Nephron progenitor cell (in vitro differentiated cells): ENCODE measurements around the gene MCM7.
A peak's percentile ranks its signal among the peaks of the same experiment; 100 is the strongest.
"Not testable (repeated sequence)": the region's sequence is repeated elsewhere in the genome, so short reads cannot be mapped to it uniquely, and the experiment has no call there.

Experiments
- DNase-seq: peaks from one replicate; pipeline ENCODE4 v3.0.0; 2021
- H3K27ac Mint-ChIP-seq: 2 replicates; pipeline ENCODE4 v1.8.0; 2021; ENCODE audit warnings: mild to moderate bottlenecking, moderate library complexity, mixed read lengths
- H3K27me3 Mint-ChIP-seq: 2 replicates; pipeline ENCODE4 v1.8.0; 2021; ENCODE audit warnings: mild to moderate bottlenecking, low read depth, mixed read lengths; ENCODE audit not compliant: poor library complexity
- H3K36me3 Mint-ChIP-seq: 2 replicates; pipeline ENCODE4 v1.8.0; 2021; ENCODE audit warnings: low read depth, mixed read lengths
- H3K4me1 Mint-ChIP-seq: 2 replicates; pipeline ENCODE4 v1.8.0; 2021; ENCODE audit warnings: mixed read lengths
- H3K4me3 Mint-ChIP-seq: 2 replicates; pipeline ENCODE4 v1.8.0; 2021; ENCODE audit warnings: mild to moderate bottlenecking, moderate library complexity, mixed read lengths
- H3K9me3 Mint-ChIP-seq: 2 replicates; pipeline ENCODE4 v1.8.0; 2021; ENCODE audit warnings: mild to moderate bottlenecking, moderate library complexity, mixed read lengths
- TF ChIP-seq, protein P1 (sequence below): fragments of 200-600 bp; sonication (generic); IDR thresholded peaks from 2 replicates; pipeline ENCODE4 v1.5.0; 2021; ENCODE audit warnings: antibody characterized with exemption

MCM7 gene

DNA sequence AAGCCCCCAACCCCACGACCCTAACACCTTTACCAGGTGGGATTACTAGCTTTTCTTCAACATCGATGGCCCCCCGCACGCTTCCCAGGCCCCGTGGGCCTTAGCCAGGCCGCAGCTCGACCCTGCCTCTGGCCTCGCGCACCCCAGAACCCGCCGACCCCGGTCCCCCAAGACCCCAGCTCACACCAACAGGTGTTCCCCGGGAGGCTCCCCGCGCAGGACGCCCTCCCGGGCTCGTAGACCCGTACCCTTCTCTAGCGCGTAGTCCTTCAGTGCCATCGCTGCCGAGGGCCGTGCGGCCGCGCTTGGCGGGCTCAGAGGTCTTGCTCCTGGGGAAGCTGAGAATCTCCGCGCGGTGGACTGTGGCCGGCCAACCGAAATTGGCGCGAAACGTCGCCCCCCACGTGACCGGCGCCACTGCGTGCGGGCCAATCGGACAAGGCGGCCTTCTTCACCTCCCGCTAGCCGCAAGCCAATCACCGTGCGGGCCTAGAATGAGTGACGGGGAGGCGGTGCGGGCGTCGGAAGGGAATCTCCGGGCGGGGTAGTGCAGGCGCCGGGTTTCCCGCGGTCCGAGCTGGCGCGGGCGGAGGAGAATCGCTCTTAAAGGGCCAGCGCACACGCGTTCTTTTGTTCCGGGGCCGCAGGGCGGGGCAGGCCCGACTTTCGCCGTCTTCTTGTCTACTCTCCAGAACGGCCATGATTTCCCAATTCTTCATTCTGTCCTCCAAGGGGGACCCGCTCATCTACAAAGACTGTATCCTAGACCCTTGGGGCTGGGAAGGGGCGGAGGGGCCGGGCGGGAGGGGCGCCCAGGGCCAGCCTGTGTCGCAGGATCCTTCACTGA lies at the start of gene MCM7, which contains the start of gene AP4M1:
Gene MCM7, minus strand, starts transcription at position 382 of the 847 bp plus-strand sequence. Its CDS starts 103 bp downstream, at position 279.
Gene AP4M1, plus strand, starts transcription at position 628 of the 847 bp plus-strand sequence. Its CDS starts 72 bp downstream, at position 700.
- Mint-ChIP-seq H3K36me3 (peaks cover 57% of the 10 kb centered on the region), H3K9me3 (no peaks in the 10 kb centered on the region), H3K4me1 (peaks cover 58% of the 10 kb centered on the region), H3K27me3 (peaks cover 13% of the 10 kb centered on the region), H3K27ac (peak within 1 kb of the TSS; percentile 100), H3K4me3 (peak within 1 kb of the TSS; percentile 97)
- DNase-seq: peak; percentile 98
- TF ChIP-seq, protein P1, sequence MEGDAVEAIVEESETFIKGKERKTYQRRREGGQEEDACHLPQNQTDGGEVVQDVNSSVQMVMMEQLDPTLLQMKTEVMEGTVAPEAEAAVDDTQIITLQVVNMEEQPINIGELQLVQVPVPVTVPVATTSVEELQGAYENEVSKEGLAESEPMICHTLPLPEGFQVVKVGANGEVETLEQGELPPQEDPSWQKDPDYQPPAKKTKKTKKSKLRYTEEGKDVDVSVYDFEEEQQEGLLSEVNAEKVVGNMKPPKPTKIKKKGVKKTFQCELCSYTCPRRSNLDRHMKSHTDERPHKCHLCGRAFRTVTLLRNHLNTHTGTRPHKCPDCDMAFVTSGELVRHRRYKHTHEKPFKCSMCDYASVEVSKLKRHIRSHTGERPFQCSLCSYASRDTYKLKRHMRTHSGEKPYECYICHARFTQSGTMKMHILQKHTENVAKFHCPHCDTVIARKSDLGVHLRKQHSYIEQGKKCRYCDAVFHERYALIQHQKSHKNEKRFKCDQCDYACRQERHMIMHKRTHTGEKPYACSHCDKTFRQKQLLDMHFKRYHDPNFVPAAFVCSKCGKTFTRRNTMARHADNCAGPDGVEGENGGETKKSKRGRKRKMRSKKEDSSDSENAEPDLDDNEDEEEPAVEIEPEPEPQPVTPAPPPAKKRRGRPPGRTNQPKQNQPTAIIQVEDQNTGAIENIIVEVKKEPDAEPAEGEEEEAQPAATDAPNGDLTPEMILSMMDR: no peak

DNA sequence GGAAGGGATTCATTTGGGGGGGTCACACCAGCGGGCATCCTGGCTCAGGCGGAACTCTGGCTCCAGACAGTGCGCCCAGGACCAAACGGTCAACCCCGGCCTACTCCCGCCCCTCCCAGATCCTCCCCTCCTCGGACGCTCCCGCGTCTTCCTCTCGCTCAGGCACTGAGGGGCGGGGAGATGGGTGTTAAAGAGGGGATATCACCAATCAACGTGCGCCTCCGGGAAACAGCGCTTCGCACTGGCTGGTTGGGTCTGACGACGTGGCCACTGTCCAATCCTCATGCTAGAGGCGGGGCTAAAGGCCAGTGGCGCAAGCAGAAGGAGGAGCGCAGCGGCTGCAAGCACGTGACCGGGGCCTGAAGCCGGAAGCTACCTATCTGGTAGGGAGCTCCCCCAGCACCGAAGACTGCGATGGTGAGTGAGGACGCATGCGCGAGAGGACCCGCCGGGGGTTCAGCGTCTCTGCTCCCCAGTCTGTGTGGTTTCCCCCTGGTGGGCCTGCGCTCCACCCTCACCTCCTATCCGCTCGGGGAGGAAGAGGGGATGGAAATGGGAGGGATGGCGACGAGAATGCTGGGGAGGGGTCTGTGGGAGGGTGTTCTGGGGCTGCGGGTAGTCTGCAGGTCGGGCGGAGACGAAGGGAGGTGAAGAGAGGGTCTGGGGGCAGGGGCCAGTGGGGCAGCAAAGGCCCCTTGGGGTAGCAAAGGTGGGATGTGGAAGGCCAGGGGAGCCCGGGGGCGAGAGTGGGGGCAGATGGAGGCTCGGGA lies 47.5 kb upstream of the MCM7 start, which contains the start of gene LAMTOR4:
Gene LAMTOR4, plus strand, starts transcription at position 360 of the 770 bp plus-strand sequence. Its CDS starts 55 bp downstream, at position 415.
- peak within 1 kb of the TSS; percentile 93 for H3K4me3 Mint-ChIP-seq
- peak; percentile 95 for DNase-seq
- H3K27ac Mint-ChIP-seq: peak within 1 kb of the TSS; percentile 49

GRCh38 chr7:100148225-100148558 lies 47.0 kb upstream of the MCM7 start:
- TF ChIP-seq, protein P1: no peak
- H3K27me3 Mint-ChIP-seq: peaks cover 3% of the 10 kb centered on the region
- no peaks in the 10 kb centered on the region for H3K9me3 Mint-ChIP-seq
- H3K27ac Mint-ChIP-seq: peak overlapping the region; percentile 20
- peaks cover 26% of the 10 kb centered on the region for H3K4me1 Mint-ChIP-seq
- peak overlapping the region; percentile 93 for H3K4me3 Mint-ChIP-seq
- peaks cover 17% of the 10 kb centered on the region for H3K36me3 Mint-ChIP-seq
- no peak for DNase-seq

More for the DNA sequence above, 47.5 kb upstream of the MCM7 start, which contains the start of gene LAMTOR4:
- TF ChIP-seq, protein P1: no peak
- Mint-ChIP-seq H3K36me3 (peaks cover 17% of the 10 kb centered on the region), H3K27me3 (peaks cover 3% of the 10 kb centered on the region), H3K4me1 (peaks cover 29% of the 10 kb centered on the region), H3K9me3 (no peaks in the 10 kb centered on the region)

- Mint-ChIP-seq H3K27ac (no peak overlapping the region), H3K36me3 (peaks cover 9% of the 10 kb centered on the region), H3K9me3 (no peaks in the 10 kb centered on the region), H3K4me3 (no peak overlapping the region), H3K4me1 (peaks cover 18% of the 10 kb centered on the region), H3K27me3 (peaks cover 3% of the 10 kb centered on the region)
- TF ChIP-seq, protein P1: no peak
- DNase-seq: no peak
These were observed 46.1 kb upstream of the MCM7 start for GRCh38 chr7:100147278-100147677.

DNA sequence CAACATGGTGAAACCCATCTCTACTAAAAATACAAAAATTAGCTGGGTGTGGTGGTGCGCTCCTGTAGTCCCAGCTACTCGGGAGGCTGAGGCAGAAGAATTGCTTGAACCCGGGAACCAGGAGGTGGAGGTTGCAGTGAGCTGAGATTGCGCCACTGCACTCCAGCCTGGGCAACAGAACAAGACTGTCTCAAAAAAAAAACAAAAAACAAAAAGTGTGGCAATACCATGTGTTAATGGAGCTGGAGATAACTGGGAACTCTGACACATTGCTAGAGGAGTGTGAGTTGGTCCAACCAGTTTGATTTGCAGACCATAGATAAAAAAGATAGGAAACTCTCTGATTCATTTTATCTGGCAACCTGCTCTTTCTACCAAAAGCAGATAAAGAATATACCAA lies 45.2 kb upstream of the MCM7 start:
- H3K9me3 Mint-ChIP-seq, H3K27ac Mint-ChIP-seq: not testable (repeated sequence)

DNA sequence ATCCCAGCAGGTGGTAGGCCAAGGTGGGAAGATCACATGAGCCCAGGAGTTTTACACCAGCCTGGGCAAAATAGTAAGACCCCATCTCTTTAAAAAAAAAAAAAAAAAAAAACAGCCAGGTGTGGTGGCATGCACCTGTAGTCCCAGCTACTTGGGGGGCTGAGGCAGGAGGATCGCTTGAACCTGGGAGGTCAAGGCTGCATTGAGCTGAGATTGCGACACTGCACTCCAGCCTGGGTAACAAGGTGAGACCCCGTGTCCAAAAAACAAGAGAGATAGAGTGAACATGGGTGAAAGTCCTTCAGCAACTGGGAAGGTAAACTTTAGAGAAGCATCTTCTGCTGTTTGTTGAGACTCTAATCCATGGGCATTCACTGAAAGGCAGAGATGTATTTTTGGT lies 41.3 kb upstream of the MCM7 start:
- no peak for DNase-seq
- peaks cover 13% of the 10 kb centered on the region for H3K27me3 Mint-ChIP-seq
- no peaks in the 10 kb centered on the region for H3K4me1 Mint-ChIP-seq
- no peaks in the 10 kb centered on the region for H3K36me3 Mint-ChIP-seq
- H3K9me3 Mint-ChIP-seq: no peaks in the 10 kb centered on the region
- TF ChIP-seq, protein P1: no peak
- H3K27ac Mint-ChIP-seq: no peak overlapping the region
- H3K4me3 Mint-ChIP-seq: no peak overlapping the region

More for the DNA sequence above, 45.2 kb upstream of the MCM7 start:
- H3K4me3 Mint-ChIP-seq, DNase-seq, H3K36me3 Mint-ChIP-seq, H3K27me3 Mint-ChIP-seq: not testable (repeated sequence)
- H3K4me1 Mint-ChIP-seq: peaks cover 17% of the 10 kb centered on the region
